Chondrocyte (in vitro differentiated cells): ENCODE measurements around the gene TMEFF1. TPM values are rescaled to one million over a fixed set of nuclear protein-coding genes. Genes with fewer than 3 reads are reported as not detected.

Source experiments
- DNase-seq: peaks from one replicate; pipeline ENCODE4 v3.0.0; 2021; ENCODE audit warnings: mixed read lengths, low spot score
- H3K27ac Mint-ChIP-seq: one replicate; pipeline ENCODE4 v1.8.0; 2021; ENCODE audit warnings: mild to moderate bottlenecking, moderate library complexity, mixed read lengths; ENCODE audit not compliant: unreplicated experiment
- H3K27me3 Mint-ChIP-seq: 2 replicates; pipeline ENCODE4 v1.8.0; 2021; ENCODE audit warnings: low read depth, mixed read lengths
- H3K36me3 Mint-ChIP-seq: 2 replicates; pipeline ENCODE4 v1.8.0; 2021; ENCODE audit warnings: low read depth, mixed read lengths
- H3K4me1 Mint-ChIP-seq: 2 replicates; pipeline ENCODE4 v1.8.0; 2021; ENCODE audit warnings: low read depth, mild to moderate bottlenecking, mixed read lengths
- H3K4me3 Mint-ChIP-seq: one replicate; pipeline ENCODE4 v1.8.0; 2021; ENCODE audit warnings: mild to moderate bottlenecking, moderate library complexity, mixed read lengths; ENCODE audit not compliant: unreplicated experiment
- H3K9me3 Mint-ChIP-seq: 2 replicates; pipeline ENCODE4 v1.8.0; 2021; ENCODE audit warnings: low read depth, mixed read lengths
- total RNA-seq: library from RNA; stranded (reverse); gene quantifications from 3 replicates; pipeline ENCODE4 v1.2.1, GENCODE V29; 2021
- TF ChIP-seq, protein P1 (sequence below): fragments of 200-600 bp; sonication (generic); IDR thresholded peaks from 2 replicates; pipeline ENCODE4 v1.5.0; 2021; ENCODE audit warnings: antibody characterized with exemption, mild to moderate bottlenecking, moderate library complexity

Gene TMEFF1
- total RNA-seq, 1 donor from 2014 or later, result 3.0 TPM

DNA sequence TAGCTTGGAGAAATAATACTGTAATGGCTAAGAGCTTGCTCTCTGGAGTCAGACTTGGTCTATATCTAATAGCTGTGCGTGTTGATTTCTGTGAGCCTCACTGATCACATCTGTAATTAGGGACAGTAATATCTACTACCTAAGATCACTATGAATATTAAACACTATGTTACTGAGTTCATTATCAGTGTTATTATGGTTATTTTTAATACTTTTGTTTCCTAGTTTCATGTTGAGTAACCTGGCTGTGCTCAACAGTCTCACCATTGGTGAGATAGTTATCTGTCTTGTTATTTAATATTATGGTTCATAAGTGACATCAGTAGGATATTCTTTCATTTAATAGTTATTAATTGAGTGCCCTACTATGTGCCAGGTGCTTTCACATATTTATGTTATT is 82.5 kb downstream of the TMEFF1 start:
- TF ChIP-seq, protein P1, sequence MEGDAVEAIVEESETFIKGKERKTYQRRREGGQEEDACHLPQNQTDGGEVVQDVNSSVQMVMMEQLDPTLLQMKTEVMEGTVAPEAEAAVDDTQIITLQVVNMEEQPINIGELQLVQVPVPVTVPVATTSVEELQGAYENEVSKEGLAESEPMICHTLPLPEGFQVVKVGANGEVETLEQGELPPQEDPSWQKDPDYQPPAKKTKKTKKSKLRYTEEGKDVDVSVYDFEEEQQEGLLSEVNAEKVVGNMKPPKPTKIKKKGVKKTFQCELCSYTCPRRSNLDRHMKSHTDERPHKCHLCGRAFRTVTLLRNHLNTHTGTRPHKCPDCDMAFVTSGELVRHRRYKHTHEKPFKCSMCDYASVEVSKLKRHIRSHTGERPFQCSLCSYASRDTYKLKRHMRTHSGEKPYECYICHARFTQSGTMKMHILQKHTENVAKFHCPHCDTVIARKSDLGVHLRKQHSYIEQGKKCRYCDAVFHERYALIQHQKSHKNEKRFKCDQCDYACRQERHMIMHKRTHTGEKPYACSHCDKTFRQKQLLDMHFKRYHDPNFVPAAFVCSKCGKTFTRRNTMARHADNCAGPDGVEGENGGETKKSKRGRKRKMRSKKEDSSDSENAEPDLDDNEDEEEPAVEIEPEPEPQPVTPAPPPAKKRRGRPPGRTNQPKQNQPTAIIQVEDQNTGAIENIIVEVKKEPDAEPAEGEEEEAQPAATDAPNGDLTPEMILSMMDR, result no peak
- no peak for DNase-seq
- Mint-ChIP-seq H3K4me1 (no peaks in the 10 kb centered on the region), H3K36me3 (peaks cover 8% of the 10 kb centered on the region), H3K4me3 (no peak overlapping the region), H3K9me3 (no peaks in the 10 kb centered on the region), H3K27ac (no peak overlapping the region), H3K27me3 (no peaks in the 10 kb centered on the region)

GRCh38 chr9:100557053-100557452 is 84.1 kb downstream of the TMEFF1 start:
- Mint-ChIP-seq H3K36me3 (peaks cover 8% of the 10 kb centered on the region), H3K27ac (no peak overlapping the region), H3K9me3 (no peaks in the 10 kb centered on the region), H3K27me3 (no peaks in the 10 kb centered on the region), H3K4me1 (no peaks in the 10 kb centered on the region), H3K4me3 (no peak overlapping the region)
- DNase-seq, result no peak
- TF ChIP-seq, protein P1, result no peak

DNA sequence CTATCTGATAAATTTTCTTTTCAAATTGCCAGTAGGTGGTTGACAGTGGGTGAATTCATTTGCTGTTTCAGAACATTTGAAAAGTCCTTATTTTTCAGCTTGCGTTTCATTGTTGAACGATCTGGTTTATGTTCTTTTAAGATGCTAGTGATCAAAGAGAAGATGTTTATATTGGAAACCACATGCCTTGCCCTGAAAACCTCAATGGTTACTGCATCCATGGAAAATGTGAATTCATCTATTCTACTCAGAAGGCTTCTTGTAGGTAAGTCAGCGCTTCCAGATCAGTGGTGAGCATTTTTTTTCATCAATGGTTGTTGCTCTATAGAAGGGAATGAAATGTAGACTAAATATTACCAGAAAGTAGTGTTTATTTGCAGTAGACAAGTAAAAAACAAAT is 88.3 kb downstream of the TMEFF1 start:
- H3K27me3 Mint-ChIP-seq, result no peaks in the 10 kb centered on the region
- DNase-seq, result no peak
- no peak overlapping the region for H3K4me3 Mint-ChIP-seq
- H3K36me3 Mint-ChIP-seq, result peaks cover 8% of the 10 kb centered on the region
- H3K4me1 Mint-ChIP-seq, result no peaks in the 10 kb centered on the region
- H3K27ac Mint-ChIP-seq, result no peak overlapping the region
- no peaks in the 10 kb centered on the region for H3K9me3 Mint-ChIP-seq
- TF ChIP-seq, protein P1, result no peak

DNA sequence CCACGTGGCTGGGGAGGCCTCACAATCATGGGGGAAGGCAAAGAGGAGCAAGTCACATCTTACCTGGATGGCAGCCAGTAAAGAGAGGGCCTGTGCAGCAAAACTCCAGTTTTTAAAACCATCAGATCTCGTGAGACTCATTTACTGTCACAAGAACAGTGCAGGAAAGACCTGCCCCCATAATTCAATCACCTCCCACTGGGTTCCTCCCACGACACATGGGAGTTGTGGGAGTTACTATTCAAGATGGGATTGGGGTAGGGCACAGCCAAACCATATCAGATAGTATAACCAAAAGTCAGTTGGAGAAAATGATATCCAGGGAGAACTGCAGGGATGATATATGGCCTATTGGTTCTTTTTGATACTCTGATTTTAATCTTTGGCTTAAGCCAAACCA is 94.9 kb downstream of the TMEFF1 start:
- peaks cover 2% of the 10 kb centered on the region for H3K36me3 Mint-ChIP-seq
- TF ChIP-seq, protein P1, result no peak
- no peak overlapping the region for H3K27ac Mint-ChIP-seq
- no peak overlapping the region for H3K4me3 Mint-ChIP-seq
- H3K9me3 Mint-ChIP-seq, result peaks cover 3% of the 10 kb centered on the region
- no peaks in the 10 kb centered on the region for H3K27me3 Mint-ChIP-seq
- no peaks in the 10 kb centered on the region for H3K4me1 Mint-ChIP-seq
- no peak for DNase-seq

GRCh38 chr9:100573655-100574260 is 100.8 kb downstream of the TMEFF1 start:
- peaks cover 2% of the 10 kb centered on the region for H3K36me3 Mint-ChIP-seq

More at GRCh38 chr9:100573655-100574260, 100.8 kb downstream of the TMEFF1 start:
- no peak for DNase-seq
- no peak overlapping the region for H3K4me3 Mint-ChIP-seq
- H3K9me3 Mint-ChIP-seq, result peaks cover 3% of the 10 kb centered on the region
- H3K27me3 Mint-ChIP-seq, result no peaks in the 10 kb centered on the region
- TF ChIP-seq, protein P1, result no peak
- peaks cover 19% of the 10 kb centered on the region for H3K4me1 Mint-ChIP-seq
- no peak overlapping the region for H3K27ac Mint-ChIP-seq
